ENCODE results near the gene NEU2.

NEU2 gene

DNA sequence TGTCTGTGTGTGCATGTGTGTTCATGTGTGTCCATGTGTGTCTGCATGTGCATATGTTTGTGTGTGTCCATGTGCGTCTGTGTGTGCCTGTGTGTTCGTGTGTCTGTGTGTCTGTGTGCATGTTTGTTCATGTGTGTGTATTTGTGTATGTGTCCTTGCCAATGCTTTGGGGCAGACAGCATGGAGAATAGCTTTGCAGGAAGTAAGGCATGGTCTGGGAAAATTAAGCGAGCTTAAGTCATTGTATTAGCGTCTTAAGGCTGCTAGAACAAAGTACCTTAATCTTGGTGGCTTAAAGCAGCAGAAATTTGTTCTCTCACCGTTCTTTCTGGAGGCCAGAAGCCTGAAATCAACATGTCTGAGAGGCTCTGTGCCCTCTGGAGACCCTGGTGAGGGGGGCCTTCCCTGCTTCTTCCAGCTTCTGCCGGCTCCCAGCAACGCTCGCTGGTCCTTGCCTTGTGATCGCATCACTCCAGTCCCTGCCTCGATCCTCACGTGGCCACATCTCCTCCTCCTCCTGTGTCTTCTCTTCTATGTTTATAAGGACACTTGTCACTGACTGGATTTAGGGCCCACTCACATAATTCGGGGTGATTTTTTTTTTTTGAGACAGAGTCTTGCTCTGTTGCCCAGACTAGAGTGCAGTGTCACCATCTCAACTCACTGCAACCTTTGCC lies 3.8 kb downstream of the NEU2 start:
- no peaks in the 10 kb centered on the region for H3K27me3 Mint-ChIP-seq (ENCODE audit: low read depth)
- no peak overlapping the region for H3K4me3 Mint-ChIP-seq
- no peak overlapping the region for H3K27ac Mint-ChIP-seq

DNA sequence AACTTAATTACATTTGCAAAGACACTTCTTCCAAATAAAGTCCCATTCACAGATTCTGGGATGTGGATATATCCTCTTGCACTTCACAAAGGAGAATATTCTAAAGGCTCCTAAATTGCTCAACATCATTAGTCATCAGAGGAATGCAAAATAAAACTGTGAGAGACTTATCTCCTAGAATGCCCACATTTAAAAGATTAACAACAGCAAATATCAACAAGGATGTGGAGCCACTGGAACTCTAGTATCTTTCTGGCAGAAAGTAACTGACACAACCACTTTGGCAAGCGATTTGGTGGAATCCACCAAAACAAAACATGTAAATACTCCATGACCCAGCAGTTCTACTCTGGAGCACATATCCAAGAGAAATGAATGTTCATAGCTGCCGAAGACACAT lies 4.6 kb downstream of the NEU2 start:
- Mint-ChIP-seq H3K27me3 (ENCODE audit: low read depth) (no peaks in the 10 kb centered on the region), H3K9me3 (no peaks in the 10 kb centered on the region), H3K4me3 (no peak overlapping the region), H3K27ac (no peak overlapping the region), H3K4me1 (ENCODE audit: low read depth) (no peaks in the 10 kb centered on the region), H3K36me3 (ENCODE audit: low read depth) (no peaks in the 10 kb centered on the region)

More for the DNA sequence above, 3.8 kb downstream of the NEU2 start:
- no peaks in the 10 kb centered on the region for H3K36me3 Mint-ChIP-seq (ENCODE audit: low read depth)
- no peaks in the 10 kb centered on the region for H3K4me1 Mint-ChIP-seq (ENCODE audit: low read depth)
- H3K9me3 Mint-ChIP-seq = no peaks in the 10 kb centered on the region

DNA sequence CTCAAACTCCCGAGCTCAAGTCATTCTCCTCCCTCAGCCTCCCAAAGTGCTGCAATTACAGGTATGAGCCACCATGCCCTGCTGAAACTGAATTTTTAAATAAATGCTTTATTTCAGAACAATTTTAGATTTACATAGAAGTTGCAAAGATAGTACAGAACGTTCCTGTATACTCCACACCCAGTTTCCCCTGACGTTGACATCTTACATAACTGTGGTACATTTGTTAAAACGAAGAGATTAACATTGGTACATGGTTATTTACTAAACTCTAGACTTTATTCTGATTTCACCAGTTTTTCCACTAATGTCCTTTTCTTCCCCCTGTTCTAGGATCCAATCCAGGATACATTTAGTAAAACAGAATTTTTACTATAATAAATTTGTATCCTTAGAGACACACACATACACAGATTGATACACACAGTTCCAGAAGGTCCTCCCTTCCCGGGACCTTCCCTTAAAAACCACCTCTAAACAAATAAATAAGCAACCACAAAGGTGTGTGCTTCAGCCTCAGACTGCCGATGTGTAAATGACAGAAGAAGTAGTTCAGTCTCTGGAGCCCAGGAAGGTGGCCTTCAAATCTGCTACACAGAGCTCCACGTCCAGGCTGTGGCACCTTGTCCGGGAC lies 6.9 kb downstream of the NEU2 start:
- H3K4me1 Mint-ChIP-seq (ENCODE audit: low read depth) = no peaks in the 10 kb centered on the region
- H3K9me3 Mint-ChIP-seq = no peaks in the 10 kb centered on the region
- H3K27me3 Mint-ChIP-seq (ENCODE audit: low read depth) = peaks cover 4% of the 10 kb centered on the region
- H3K27ac Mint-ChIP-seq = no peak overlapping the region
- no peaks in the 10 kb centered on the region for H3K36me3 Mint-ChIP-seq (ENCODE audit: low read depth)
- no peak overlapping the region for H3K4me3 Mint-ChIP-seq

DNA sequence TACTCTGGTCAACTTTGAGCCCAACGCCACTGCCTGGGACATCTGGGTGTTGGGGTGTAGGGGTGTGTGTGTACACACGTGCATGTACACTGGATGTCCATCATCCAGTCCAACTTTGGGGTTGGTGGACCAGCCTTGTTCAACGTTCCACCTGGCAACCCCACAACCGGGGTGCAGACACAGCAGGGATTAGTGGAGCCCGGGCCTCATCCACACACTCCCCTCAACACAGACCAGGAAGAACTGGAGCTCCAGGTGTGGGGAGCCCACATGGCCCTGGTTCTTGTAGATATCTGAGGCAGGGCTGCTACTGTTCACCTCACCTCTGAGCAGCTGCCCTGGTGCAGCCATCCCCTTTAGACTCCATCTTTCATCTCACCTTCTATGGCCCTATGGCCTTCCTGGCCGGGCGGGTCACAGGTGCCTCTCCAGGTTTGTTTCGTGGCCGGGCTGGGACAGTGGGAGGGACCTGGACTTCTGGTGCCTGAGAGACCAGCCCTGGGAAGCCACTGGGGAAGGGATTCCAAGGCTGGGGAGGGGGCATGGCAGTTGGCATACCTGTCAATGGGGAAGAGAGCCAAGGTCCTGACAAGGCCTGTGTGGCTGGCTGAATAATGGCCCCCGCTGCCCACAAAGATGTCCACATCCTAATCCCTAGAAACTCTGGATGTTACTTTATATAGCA lies 7.5 kb downstream of the NEU2 start:
- no peaks in the 10 kb centered on the region for H3K4me1 Mint-ChIP-seq (ENCODE audit: low read depth)
- no peaks in the 10 kb centered on the region for H3K9me3 Mint-ChIP-seq
- H3K4me3 Mint-ChIP-seq = no peak overlapping the region
- no peak overlapping the region for H3K27ac Mint-ChIP-seq
- no peaks in the 10 kb centered on the region for H3K36me3 Mint-ChIP-seq (ENCODE audit: low read depth)
- H3K27me3 Mint-ChIP-seq (ENCODE audit: low read depth) = peaks cover 4% of the 10 kb centered on the region

DNA sequence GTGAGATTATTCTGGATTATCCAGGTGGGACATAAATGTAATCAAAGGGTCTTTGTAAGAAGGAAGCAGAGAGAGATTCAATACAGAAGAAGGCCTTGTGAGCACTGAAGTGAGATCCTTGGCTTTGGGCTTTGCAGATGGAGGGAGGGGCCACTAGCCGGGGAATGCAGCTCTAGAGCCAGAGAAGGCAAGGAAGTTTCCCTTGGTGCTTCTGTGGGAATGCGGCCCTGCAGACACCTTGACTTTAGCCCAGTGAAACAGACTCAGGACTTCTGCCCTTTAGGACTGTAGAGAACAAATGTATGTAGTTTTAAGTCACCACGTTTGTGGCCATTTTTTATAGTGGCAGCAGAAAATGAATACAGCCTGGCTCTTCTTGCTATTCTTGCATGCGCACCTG lies 8.1 kb downstream of the NEU2 start:
- H3K9me3 Mint-ChIP-seq = no peaks in the 10 kb centered on the region
- H3K36me3 Mint-ChIP-seq (ENCODE audit: low read depth) = no peaks in the 10 kb centered on the region
- H3K27me3 Mint-ChIP-seq (ENCODE audit: low read depth) = peaks cover 7% of the 10 kb centered on the region
- H3K4me3 Mint-ChIP-seq = no peak overlapping the region
- H3K27ac Mint-ChIP-seq = no peak overlapping the region
- H3K4me1 Mint-ChIP-seq (ENCODE audit: low read depth) = no peaks in the 10 kb centered on the region

DNA sequence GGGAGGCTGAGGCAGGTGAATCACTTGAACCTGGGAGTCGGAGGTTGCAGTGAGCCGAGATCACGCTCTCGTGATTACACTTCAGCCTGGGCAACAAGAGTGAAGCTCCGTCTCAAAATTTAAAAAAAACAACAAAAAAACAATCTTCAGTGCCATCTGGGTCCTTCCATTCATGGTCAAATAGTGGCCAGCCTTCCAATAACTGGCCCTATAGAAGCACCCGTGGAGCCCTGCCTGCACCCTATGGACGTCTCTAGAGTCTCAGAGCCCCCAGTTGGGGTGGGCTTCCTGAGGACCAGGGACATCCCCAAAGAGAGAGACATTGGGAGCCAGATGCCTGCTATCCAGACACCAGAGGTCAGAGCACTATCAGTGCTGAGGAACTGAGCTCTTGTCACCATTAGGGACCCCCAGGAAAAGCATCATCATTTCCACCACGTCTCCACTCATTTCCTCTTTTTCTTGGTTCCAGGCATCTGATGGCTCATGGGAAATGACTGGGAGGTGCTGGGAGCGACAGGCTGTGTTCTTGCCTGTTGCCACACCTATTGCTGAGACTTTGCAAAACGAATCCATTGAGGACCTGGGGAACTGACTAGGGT lies 9.4 kb downstream of the NEU2 start:
- Mint-ChIP-seq H3K27me3 (ENCODE audit: low read depth) (peaks cover 7% of the 10 kb centered on the region), H3K27ac (no peak overlapping the region), H3K36me3 (ENCODE audit: low read depth) (no peaks in the 10 kb centered on the region), H3K4me3 (no peak overlapping the region), H3K9me3 (no peaks in the 10 kb centered on the region), H3K4me1 (ENCODE audit: low read depth) (no peaks in the 10 kb centered on the region)

DNA sequence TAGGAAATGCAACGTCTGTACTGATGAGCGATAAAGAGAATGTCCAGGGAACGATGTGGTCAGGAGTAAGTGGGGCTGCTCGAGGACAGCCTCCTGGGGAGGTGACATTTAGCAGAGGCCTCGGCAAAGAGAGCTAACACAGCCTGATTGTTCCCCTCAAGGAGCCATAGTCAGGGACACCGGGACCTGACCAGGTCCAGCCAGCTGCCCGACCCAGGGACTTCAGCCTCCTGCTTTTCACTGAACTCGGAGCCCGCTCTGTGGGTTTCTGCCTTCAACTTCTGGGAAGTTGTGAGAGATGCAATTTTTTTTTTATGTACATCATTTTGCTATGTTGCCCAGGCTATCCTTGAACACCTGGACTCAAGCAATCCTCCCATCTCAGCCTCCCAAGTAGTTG lies 10.1 kb downstream of the NEU2 start:
- no peak overlapping the region for H3K4me3 Mint-ChIP-seq
- H3K4me1 Mint-ChIP-seq (ENCODE audit: low read depth) = no peaks in the 10 kb centered on the region
- peaks cover 12% of the 10 kb centered on the region for H3K27me3 Mint-ChIP-seq (ENCODE audit: low read depth)
- no peak overlapping the region for H3K27ac Mint-ChIP-seq
- no peaks in the 10 kb centered on the region for H3K36me3 Mint-ChIP-seq (ENCODE audit: low read depth)
- H3K9me3 Mint-ChIP-seq = no peaks in the 10 kb centered on the region

DNA sequence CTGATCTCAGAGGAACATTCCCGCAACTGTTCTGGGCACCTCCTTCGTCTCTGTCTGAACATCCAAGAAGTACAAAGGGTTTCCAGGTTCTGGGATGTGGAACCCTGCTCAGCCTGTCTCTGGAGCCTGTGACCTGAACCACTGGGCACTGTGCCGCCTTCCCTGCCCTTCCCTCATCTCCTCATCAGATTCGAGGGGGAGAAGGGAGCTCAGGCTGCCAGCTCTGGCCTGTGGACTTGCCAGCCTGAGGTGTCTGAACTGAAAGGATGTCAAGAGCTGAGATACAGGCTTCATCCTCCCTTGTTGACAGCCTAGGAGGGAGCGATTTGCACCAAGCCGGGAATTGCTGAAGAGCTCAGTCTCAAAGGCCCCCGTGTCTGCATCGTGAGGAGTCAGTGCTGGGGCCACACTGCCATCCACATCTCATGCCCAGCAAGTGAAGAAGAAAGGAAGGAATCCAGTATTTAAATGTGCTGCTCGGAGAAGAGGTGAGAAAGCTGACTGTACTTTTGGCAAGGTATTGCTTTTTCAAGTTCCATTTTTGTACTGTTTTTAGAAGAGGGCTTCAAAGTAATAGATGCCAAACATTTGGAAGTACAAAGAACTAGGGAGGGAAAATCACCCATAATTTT lies 12.6 kb downstream of the NEU2 start:
- Mint-ChIP-seq H3K4me3 (no peak overlapping the region), H3K27ac (no peak overlapping the region), H3K36me3 (ENCODE audit: low read depth) (no peaks in the 10 kb centered on the region), H3K9me3 (no peaks in the 10 kb centered on the region), H3K27me3 (ENCODE audit: low read depth) (peaks cover 19% of the 10 kb centered on the region), H3K4me1 (ENCODE audit: low read depth) (no peaks in the 10 kb centered on the region)

DNA sequence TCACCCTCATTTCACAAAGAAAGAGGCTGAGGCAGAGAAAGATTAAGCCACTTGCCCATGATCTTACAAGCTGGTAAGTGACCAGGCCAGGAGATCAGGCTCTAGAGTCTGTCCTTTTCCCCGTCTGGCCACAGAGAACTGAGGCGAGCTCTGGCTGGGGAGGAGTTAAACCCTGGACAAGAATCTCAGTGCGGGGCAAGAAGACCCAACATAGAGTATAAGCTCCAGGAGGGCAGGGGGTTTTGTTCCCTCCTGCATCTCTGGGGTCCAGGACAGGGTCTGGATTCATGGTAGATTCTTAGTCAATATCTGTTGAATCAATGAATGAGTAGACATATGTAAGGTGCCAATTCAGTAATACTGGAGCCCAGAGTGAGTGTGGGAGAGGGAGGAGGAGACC lies 14.7 kb downstream of the NEU2 start:
- Mint-ChIP-seq H3K4me1 (ENCODE audit: low read depth) (no peaks in the 10 kb centered on the region), H3K27ac (no peak overlapping the region), H3K27me3 (ENCODE audit: low read depth) (peaks cover 27% of the 10 kb centered on the region), H3K36me3 (ENCODE audit: low read depth) (no peaks in the 10 kb centered on the region), H3K4me3 (no peak overlapping the region), H3K9me3 (no peaks in the 10 kb centered on the region)

DNA sequence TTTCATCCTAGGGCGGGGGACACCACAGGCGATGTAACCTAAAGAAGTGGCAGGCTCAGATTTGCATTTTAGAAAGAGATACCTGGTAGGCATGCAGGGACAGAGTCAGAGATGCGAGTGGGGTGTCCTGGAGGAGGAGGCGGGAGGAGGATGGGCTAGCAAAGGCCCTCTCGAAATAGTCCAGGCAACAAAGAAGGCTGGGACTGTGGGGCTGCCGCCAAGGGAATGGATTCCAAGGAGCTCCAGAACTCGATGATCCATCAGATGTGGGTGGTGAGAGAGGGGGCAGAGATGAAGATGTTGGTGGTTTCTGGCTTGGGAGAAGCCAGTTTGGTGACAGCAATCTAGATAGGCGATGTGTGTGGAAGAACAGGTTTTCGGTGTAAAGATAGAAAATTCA lies 15.2 kb downstream of the NEU2 start:
- H3K27me3 Mint-ChIP-seq (ENCODE audit: low read depth) = peaks cover 28% of the 10 kb centered on the region
- H3K4me3 Mint-ChIP-seq = no peak overlapping the region
- no peaks in the 10 kb centered on the region for H3K9me3 Mint-ChIP-seq
- no peaks in the 10 kb centered on the region for H3K36me3 Mint-ChIP-seq (ENCODE audit: low read depth)
- no peaks in the 10 kb centered on the region for H3K4me1 Mint-ChIP-seq (ENCODE audit: low read depth)
- peak overlapping the region; percentile 21 for H3K27ac Mint-ChIP-seq

DNA sequence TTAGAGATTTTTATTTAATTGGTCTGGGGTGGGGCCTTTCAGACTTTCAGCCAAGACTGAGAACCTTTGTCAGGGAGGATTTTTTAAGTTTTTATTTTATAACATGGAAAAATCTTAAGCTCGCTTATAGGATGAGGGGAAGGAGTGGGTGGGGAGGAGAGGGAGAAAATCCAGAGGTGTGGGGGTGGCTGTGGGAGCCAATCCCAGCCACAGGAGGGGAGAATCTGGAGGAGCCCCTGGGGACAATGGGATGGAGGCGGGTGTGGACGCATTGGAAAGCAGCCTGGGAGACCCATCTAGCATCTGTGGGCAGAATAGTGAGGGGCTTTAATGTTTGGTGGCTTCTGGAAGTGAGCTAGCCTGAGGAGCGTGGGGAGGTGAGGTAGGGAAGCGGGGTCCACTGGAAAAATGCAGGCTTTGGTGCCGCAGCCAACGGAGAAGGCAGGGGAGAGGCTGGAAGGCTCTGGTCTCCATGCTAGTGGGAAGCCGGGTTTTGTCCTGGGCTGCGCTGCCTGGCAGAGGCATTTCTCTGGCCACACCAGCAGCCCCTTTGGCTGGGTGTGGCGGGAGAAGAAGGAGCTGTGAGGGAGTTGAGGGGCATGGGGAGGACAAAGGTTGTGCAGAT lies 16.2 kb downstream of the NEU2 start:
- Mint-ChIP-seq H3K27ac (no peak overlapping the region), H3K4me1 (ENCODE audit: low read depth) (peaks cover under 1% of the 10 kb centered on the region), H3K4me3 (no peak overlapping the region), H3K36me3 (ENCODE audit: low read depth) (no peaks in the 10 kb centered on the region), H3K27me3 (ENCODE audit: low read depth) (peaks cover 29% of the 10 kb centered on the region), H3K9me3 (no peaks in the 10 kb centered on the region)

DNA sequence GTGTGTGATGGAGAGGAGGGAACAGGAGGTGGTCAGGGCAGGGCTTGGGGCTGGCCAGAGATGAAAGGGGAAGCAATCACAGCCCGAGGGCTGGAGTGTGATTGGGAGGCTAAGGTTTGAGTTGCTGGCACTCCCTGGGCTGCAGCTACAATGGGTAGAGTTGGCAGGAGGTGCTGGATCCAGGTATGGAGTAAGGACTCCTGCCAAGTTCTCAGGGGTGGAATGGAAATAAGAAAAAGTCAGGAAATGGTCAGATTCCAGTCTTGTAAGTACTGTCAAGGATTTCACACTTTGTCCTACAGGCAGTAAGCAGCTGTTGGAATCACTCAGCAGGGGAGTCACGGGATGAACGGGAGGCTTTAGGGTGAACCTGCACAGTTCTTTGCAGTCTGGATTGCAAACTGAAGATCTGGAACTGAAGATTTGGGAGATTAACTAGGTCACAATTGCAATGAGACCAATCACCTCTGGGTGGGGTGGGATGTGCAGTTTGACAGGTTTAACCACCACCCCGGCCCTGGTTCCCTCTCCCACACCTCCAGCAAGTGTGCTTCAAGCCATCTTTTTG lies 16.8 kb downstream of the NEU2 start:
- no peaks in the 10 kb centered on the region for H3K36me3 Mint-ChIP-seq (ENCODE audit: low read depth)
- H3K9me3 Mint-ChIP-seq = no peaks in the 10 kb centered on the region
- peaks cover 32% of the 10 kb centered on the region for H3K27me3 Mint-ChIP-seq (ENCODE audit: low read depth)
- H3K27ac Mint-ChIP-seq = no peak overlapping the region
- H3K4me3 Mint-ChIP-seq = no peak overlapping the region
- H3K4me1 Mint-ChIP-seq (ENCODE audit: low read depth) = peaks cover 3% of the 10 kb centered on the region

DNA sequence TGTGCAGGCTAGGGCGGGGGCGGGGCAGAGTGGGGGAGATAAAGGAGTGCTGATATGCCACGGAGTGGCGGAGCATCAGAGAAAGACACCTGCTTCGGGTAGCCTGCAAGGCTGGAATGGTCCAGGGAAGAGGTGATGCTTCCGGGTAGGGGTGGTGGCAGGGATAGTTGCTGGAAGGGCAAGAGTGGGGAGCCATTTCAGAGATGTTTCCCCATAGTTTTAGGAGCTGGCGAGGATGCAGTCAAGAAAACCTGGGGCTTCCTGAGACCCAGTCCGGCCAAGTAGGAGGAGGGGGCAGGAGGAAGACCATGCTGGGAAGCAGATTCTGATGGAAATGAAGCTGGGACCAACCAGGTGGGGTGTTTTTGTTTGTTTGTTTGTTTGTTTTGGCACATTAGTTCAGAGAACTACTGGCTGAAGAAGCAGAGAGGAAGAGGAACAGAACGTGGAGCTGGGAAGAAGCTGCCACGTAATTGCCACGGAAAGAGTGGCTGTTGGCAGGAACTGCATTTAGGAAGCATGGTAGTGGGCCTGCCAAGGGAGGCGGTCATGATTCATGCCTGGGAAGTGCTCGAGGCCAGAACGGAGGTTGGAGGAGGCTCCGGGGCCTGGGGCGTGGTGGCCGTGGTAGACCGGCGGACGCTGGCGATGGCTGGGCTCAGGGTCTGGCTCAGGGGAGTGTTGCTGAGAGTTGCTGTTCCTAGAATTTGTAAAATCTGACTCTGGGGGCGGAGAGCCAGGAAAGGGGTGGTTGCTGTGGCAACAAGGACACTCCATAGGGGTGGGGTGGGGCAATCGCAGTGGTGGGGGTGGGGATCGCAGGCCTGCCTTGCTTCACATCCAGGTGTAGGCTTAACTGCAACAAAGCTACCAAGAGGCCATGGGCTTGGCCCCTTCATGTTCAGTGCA lies 19.0 kb downstream of the NEU2 start:
- Mint-ChIP-seq H3K4me1 (ENCODE audit: low read depth) (peaks cover 3% of the 10 kb centered on the region), H3K27me3 (ENCODE audit: low read depth) (peaks cover 33% of the 10 kb centered on the region), H3K36me3 (ENCODE audit: low read depth) (no peaks in the 10 kb centered on the region), H3K9me3 (no peaks in the 10 kb centered on the region), H3K4me3 (no peak overlapping the region), H3K27ac (no peak overlapping the region)

Data from T-helper 1 cell treated with Interleukin-12 subunit alpha and Interleukin-12 subunit beta and Interleukin-4 antibody, amounts not matched to agents 30 μg/mL and 1 μg/mL, for 36 hours (primary cell).